Posterior cingulate gyrus (tissue), 11 donors: ENCODE results near the gene KCNJ16.

Source experiments
- DNase-seq, 10 donors: peaks; one replicate each; pipeline versions ENCODE4 v3.0.0 to v3.0.0-alpha.2; 2020 to 2021; ENCODE audit warnings: mixed read lengths in 3 of 10
- intact Hi-C: fragments of 100-400 bp; cut with DNase I; formaldehyde crosslinking; loops from one replicate; pipeline ENCODE4 v1.15.1; 2023

Gene KCNJ16

DNA sequence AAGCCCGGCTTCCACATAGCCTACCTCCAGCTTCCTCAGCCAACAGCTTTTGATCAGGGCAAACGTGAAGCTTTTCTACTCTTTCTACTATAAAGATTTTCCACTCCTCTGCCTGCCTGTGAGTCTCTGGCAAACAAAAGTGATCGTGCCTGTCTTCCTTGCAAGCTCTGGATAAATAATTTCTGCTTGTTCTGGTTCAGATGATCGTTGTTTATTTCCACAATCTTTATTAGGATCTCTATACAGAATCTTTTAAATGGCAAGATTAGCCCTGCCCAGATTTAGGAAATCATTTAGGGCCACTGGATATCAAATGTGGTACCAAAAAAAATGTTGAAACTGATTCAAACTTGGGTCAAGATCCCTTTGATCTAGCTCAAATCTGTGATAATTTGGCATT lies 20.4 kb downstream of the KCNJ16 start:
- intact Hi-C loops = no loop called here

GRCh38 chr17:70096861-70097260 lies 21.8 kb downstream of the KCNJ16 start:
- intact Hi-C loops = no loop called here
- DNase-seq = no peak

More for the DNA sequence above, 20.4 kb downstream of the KCNJ16 start:
- no peak for DNase-seq

- no peak for DNase-seq
- intact Hi-C loops = no loop called here
Observed at GRCh38 chr17:70098030-70098429, 23.0 kb downstream of the KCNJ16 start.

- intact Hi-C loops = no loop called here
- no peak for DNase-seq
Observed at GRCh38 chr17:70099294-70099693, 24.3 kb downstream of the KCNJ16 start.

DNA sequence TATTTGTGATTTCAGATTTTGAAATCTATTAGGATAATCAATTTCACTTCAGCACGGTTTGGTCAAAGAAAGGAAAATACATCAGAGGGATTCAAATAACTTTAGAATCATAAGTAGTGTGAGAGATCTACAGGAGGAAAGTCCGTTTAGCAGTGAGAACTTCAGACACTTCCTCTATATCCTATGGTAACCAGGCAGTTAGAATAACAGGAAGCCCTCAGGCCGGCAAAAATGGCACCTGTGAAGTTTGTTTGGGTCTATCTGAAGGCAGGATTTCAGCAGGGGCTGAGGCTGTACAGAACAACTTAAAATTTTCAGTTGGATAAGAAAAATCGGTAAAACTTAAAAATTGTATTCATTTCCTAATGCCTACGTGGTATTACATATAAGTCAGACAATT lies 24.9 kb downstream of the KCNJ16 start:
- DNase-seq = no peak
- intact Hi-C loops = no loop called here

GRCh38 chr17:70100983-70101382 lies 26.0 kb downstream of the KCNJ16 start:
- no peak for DNase-seq
- intact Hi-C loops = no loop called here

DNA sequence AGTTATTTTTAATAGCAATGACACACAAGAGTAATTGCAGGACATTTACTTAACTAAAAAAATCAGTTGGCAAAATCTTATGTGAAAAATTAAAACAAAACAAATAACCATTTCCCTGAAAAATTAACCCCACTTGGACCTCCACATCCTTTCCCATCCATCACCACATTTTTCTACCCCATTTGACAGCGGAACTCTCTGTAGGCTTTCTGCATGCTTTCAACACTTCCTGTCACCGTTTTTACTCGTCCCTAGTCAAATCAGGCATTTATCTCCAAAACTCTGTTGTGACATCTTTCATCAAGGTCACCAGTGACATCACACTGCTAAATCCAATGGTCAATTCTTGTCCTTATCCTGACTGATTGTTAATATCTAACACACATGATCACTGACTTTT lies 27.5 kb downstream of the KCNJ16 start:
- intact Hi-C loops = no loop called here
- DNase-seq = no peak

DNA sequence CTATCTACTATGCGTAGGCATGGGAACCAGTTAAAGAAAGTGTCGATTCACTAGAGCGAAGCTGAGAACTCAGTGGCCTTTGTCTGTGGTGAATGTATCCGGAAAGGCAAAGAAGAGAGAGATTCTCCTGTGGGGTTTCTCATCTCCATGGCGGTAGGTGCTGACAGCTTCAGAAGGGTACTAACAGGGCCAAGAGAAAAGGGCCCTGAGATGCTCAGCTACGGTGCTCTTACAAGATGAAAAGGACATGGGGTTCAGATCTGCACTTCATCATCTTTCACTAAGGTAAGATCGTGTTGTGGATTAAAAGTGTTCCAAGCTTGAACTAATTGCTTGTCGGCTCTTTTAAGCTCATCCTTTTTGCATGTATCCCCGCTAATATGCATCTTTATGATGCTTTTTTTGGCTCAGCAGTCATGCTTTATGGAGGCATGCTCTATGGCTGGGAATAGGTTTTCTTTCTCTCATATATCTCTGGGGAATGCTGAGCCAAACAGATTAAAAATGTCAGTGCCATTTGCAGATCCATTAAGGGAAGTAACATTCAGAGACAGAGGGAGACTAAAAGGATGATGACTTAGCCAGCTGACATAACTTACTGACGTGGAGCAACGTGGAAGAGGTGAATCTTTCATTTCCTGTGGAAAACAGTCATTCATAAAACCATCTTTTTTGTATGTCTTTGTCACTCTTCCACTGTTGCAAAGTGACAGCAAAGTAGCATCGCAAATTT lies 29.9 kb downstream of the KCNJ16 start:
- DNase-seq = no peak
- intact Hi-C loops = no loop called here

DNA sequence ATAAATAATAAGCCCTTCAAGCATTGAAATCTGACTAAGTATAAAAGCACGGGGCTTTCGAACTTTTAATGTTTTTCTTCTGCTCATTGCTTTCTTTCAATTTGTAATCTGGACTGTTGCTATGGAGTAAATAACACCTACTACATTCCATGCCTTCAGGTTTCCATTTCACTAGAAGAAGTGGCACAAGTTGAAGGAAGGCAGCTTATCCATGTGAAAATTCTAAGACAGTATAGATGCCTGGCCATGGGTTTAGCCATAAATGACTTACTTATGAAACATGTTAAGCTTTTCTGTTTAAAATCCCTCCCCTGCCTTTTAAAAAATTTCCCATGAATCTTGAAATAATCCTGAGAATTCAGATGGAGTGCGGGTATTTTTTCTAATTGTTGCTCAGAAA lies 30.6 kb downstream of the KCNJ16 start:
- no peak for DNase-seq
- intact Hi-C loops = no loop called here

- intact Hi-C loops = no loop called here
- DNase-seq = no peak
Observed at GRCh38 chr17:70106551-70106950, 31.5 kb downstream of the KCNJ16 start.

DNA sequence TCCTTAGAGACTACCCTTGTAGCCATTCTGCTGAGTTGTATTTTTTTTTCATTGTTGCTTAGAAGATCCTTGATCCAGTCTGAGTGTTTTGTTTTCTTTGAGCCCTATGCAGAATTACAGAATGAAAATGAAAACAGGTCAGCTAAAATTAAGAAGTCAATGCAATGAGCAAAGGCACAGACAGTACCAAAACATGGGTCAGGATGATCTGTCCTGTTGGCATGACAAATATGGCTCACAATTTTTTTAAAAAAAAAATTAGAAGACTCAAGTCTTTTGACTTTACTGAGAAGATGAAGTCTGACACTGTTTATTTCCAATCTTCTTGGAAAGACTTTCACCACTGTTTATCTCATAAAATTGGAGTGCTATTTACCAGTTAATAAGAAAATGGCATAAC lies 32.4 kb downstream of the KCNJ16 start:
- intact Hi-C loops = no loop called here
- no peak for DNase-seq

DNA sequence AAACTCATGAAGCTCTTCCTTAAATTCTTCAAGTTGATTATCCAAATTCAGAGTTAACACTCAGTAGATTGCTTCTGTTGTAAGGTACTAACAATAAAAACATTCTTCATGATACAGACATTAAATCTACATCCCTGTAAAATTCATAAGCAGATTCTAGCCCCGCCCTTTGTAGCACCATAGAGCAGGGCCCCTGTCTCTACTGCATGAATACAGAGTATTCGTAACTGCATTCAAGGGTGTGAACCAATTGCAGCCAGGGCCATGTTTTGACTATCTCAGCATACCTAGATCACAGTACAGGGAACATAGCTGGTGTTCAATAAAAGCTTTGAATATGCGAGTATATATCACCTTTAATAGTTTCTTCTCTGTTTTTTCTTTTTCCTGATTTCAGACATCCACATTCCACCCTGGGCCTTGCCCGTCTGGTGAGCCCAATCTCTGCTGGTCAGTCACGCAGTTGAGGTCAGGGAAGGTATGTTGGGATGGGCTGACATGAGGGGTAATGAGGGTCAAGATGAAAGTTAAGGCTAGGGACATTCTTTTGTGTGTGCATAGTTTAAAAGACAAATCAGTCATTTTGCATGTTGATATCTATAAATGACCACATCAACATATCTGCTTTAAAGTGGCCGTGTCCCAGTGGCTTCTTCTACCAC lies 33.0 kb downstream of the KCNJ16 start:
- no peak for DNase-seq
- intact Hi-C loops = no loop called here

DNA sequence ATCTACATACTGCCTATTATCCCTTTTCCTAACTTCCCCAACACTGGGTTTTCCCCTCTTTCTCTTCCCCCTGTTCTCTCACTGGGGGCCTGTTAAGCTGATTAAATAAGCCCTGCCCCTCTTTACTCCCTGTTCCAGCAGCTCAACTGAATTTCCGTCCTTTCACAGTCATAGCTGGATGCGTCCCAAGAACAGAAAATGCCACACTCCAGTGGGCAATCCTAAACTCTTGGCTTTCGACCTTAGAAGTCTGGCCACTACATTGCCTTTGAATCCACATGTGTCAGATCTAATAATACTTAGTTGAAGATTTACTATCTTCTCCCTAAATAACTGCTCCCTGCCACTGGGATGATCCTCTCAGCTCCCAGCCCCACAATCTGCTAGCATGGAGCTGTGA lies 34.5 kb downstream of the KCNJ16 start:
- intact Hi-C loops = no loop called here
- DNase-seq = no peak

GRCh38 chr17:70110443-70110880 lies 35.4 kb downstream of the KCNJ16 start:
- no peak for DNase-seq
- intact Hi-C loops = no loop called here

DNA sequence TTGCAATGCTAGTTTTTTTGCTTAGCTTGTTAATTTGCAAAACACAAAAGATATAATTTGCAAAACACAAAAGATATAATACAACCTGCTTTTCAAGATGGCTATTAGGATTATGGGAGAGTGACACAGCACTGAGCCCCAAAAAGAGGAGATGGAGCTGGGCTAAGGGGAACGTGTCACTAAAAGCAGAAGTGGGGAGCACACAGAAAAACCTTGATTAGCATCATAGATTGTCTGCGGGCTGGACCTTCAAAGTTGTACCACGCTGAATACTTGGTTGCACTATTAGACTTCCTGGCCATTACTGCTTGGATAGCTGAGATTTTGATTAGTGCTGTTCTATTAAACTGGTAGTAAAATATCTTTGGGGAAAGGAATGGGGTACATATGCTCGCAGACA lies 36.2 kb downstream of the KCNJ16 start:
- DNase-seq = no peak
- intact Hi-C loops = no loop called here

GRCh38 chr17:70114405-70114804 lies 39.4 kb downstream of the KCNJ16 start:
- DNase-seq = no peak
- intact Hi-C loops = no loop called here

DNA sequence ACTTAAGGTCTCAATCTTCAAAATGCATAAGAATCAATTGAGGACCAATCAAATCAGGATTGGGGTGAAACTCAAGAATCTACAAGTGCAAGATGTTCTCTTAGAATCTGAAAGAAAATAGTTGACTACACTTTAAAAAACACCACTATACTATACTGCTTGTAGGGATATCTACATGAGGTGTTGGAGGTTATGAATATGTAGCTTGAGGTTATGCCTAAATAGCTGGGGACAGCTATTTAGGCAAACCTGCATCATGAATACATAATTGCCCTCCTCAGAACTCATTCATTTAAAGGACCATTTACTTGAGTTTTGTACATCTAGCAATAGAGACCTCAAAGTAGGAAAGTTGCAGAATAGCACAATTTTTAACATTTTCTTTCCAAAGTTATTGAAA lies 40.1 kb downstream of the KCNJ16 start:
- intact Hi-C loops = no loop called here
- no peak for DNase-seq

DNA sequence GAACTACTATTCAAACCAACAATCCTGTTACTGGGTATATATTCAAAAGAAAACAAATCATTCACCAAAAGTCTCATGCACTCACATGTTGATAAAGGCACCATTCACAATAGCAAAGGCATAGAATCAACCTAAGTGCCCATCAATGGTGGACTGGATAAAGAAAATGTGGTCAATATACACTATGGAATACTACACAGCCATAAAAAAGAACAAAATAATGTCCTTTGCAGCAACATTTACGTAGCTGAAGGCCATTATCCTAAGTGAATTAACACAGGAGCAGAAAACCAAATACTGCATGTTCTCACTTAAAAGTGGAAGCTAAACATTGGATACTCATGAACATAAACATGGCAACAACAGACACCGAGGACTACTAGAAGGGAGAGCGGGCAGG lies 41.9 kb downstream of the KCNJ16 start:
- intact Hi-C loops = no loop called here

DNA sequence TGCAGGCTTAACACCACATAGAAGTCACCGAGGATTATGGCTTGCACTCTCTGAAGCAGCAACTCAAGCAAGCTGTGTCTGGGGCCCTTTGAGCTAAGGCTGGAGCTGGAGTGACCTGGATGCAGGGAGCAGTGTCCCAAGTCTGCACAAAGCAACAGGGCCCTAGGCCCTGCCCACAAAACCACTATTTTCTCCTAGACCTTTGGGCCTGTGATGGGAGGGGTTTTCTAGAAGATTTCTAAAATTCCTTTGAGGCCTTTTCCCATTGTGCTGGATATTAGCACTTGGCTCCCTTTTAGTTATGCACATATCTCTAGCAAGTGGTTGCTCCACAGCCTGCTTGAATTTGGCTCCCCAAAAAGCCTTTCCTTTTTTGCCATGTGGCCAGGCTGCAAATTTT lies 44.5 kb downstream of the KCNJ16 start:
- DNase-seq = no peak
- intact Hi-C loops = no loop called here

More for the DNA sequence above, 41.9 kb downstream of the KCNJ16 start:
- DNase-seq = no peak

DNA sequence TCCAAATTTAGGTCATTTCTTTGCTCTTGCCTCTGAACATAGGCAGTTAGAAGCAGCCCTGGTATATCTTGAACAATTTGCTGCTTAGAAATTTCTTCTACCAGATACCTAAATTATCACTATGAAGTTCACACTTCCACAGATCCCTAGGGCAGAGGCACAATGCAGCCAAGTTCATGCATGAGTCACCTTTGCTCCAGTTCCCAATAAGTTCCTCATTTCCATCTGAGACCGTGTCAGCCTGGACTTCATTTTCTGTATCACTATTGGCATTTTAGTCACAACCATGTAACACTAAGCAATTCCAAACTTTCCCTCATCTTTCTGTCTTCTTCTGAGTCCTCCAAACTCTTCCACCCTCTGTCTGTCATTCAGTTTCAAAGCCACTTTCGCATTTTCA lies 45.0 kb downstream of the KCNJ16 start:
- intact Hi-C loops = no loop called here
- DNase-seq = no peak

DNA sequence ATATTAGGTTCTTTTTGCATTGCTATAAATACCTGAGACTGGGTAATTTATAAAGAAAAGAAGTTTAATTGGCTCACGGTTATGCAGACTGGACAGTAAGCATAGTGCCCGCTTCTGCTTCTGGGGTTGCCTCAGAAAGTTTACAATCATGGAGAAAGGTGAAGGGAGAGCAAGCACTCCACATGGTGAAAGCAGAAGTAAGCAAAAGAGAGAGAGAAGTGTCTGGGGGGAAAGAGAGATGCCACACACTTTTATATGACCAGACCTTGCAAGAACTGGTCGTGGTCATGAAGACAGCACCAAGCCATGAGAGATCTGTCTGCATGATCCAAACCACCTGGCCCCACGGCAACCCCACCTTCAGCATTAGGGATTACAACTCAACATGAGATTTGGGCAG lies 45.4 kb downstream of the KCNJ16 start:
- no peak for DNase-seq
- intact Hi-C loops = no loop called here

- no peak for DNase-seq
- intact Hi-C loops = no loop called here
Observed at GRCh38 chr17:70121126-70121525, 46.1 kb downstream of the KCNJ16 start.
